ENCODE measurements around the gene LIG4. TPM values are rescaled to one million over a fixed set of nuclear protein-coding genes. Genes with fewer than 3 reads are reported as not detected.

LIG4 gene
- total RNA-seq, 1 donor from 2014 or later = 10.4 TPM

GRCh38 chr13:108178078-108178477, 37.3 kb downstream of the LIG4 start:
- Histone ChIP-seq H3K4me1 (no peaks in the 10 kb centered on the region), H3K9me3 (peaks cover 7% of the 10 kb centered on the region), H3K36me3 (no peaks in the 10 kb centered on the region), H3K27ac (no peak overlapping the region), H3K27me3 (ENCODE audit: low read depth) (no peaks in the 10 kb centered on the region), H3K4me3 (no peak overlapping the region)
- DNase-seq = no peak
- intact Hi-C loops (cut with DNase I) = no loop called here
- no peak for ATAC-seq
- no peak for TF ChIP-seq CTCF (IDR thresholded peaks at IDR 0.05)

- intact Hi-C loops (cut with DNase I) = no loop called here
- H3K4me3 ChIP-seq = no peak overlapping the region
- H3K9me3 ChIP-seq = peaks cover 7% of the 10 kb centered on the region
- ATAC-seq (no peak), DNase-seq (peak; percentile 52)
- H3K4me1 ChIP-seq = no peaks in the 10 kb centered on the region
- no peaks in the 10 kb centered on the region for H3K36me3 ChIP-seq
- no peaks in the 10 kb centered on the region for H3K27me3 ChIP-seq (ENCODE audit: low read depth)
- no peak overlapping the region for H3K27ac ChIP-seq
- TF ChIP-seq CTCF (IDR thresholded peaks at IDR 0.05) = peak; percentile 44
Observed at GRCh38 chr13:108176685-108177274, 38.6 kb downstream of the LIG4 start.

- DNase-seq (no peak), ATAC-seq (no peak)
- H3K4me1 ChIP-seq = no peaks in the 10 kb centered on the region
- H3K9me3 ChIP-seq = peaks cover 6% of the 10 kb centered on the region
- no peaks in the 10 kb centered on the region for H3K36me3 ChIP-seq
- no peak for TF ChIP-seq CTCF (IDR thresholded peaks at IDR 0.05)
- intact Hi-C loops (cut with DNase I) = no loop called here
- H3K27ac ChIP-seq = no peak overlapping the region
- no peak overlapping the region for H3K4me3 ChIP-seq
- no peaks in the 10 kb centered on the region for H3K27me3 ChIP-seq (ENCODE audit: low read depth)
Observed at GRCh38 chr13:108168929-108169328, 46.4 kb downstream of the LIG4 start.

- no peaks in the 10 kb centered on the region for H3K4me1 ChIP-seq
- no peak for TF ChIP-seq CTCF (IDR thresholded peaks at IDR 0.05)
- H3K27me3 ChIP-seq (ENCODE audit: low read depth) = no peaks in the 10 kb centered on the region
- H3K9me3 ChIP-seq = no peaks in the 10 kb centered on the region
- H3K27ac ChIP-seq = no peak overlapping the region
- DNase-seq = no peak
- no peaks in the 10 kb centered on the region for H3K36me3 ChIP-seq
- ATAC-seq = no peak
- intact Hi-C loops (cut with DNase I) = no loop called here
- H3K4me3 ChIP-seq = no peak overlapping the region
Observed at GRCh38 chr13:108166078-108166477, 49.3 kb downstream of the LIG4 start.

- no peak for ATAC-seq
- no peak for TF ChIP-seq CTCF (IDR thresholded peaks at IDR 0.05)
- H3K4me3 ChIP-seq = no peak overlapping the region
- intact Hi-C loops (cut with DNase I) = no loop called here
- H3K9me3 ChIP-seq = no peaks in the 10 kb centered on the region
- H3K27me3 ChIP-seq (ENCODE audit: low read depth) = no peaks in the 10 kb centered on the region
- H3K36me3 ChIP-seq = no peaks in the 10 kb centered on the region
- no peak overlapping the region for H3K27ac ChIP-seq
- DNase-seq = no peak
- peaks cover 4% of the 10 kb centered on the region for H3K4me1 ChIP-seq
Observed at GRCh38 chr13:108158746-108159145, 56.6 kb downstream of the LIG4 start.

Other genes with a start within 250 kb of the LIG4 start
- gene ABHD13, start 2.9 kb upstream of the LIG4 start, total RNA-seq = 10.5 TPM
- gene TNFSF13B, start 54.2 kb upstream of the LIG4 start, total RNA-seq = 26.6 TPM

Measured in lower lobe of right lung (tissue), 2 donors.